OCI-LY1 (cell line): ENCODE data around the gene PRKAB1.

Source experiments
- H2AFZ ChIP-seq: fragments of 200-600 bp; sonication (generic), shearing (Covaris generic); 2 replicates; pipeline ENCODE4 v1.6.0; 2014; ENCODE audit warnings: antibody characterized with exemption, mild to moderate bottlenecking, low read length
- H3F3A ChIP-seq: fragments of 200-600 bp; sonication (generic), shearing (Covaris generic); 2 replicates; pipeline ENCODE4 v1.6.0; 2014; ENCODE audit warnings: mild to moderate bottlenecking, antibody characterized with exemption, low read length, moderate library complexity; ENCODE audit not compliant: insufficient read depth
- H3K27ac ChIP-seq: fragments of 200-600 bp; sonication (generic); 2 replicates; pipeline ENCODE4 v1.5.1; 2014; ENCODE audit warnings: low read length, mixed run types, mild to moderate bottlenecking, low read depth; ENCODE audit not compliant: poor library complexity, severe bottlenecking
- H3K27me3 ChIP-seq: fragments of 200-600 bp; sonication (generic); 2 replicates; pipeline ENCODE4 v1.6.0; 2014; ENCODE audit warnings: antibody characterized with exemption, mild to moderate bottlenecking, low read length, moderate library complexity; ENCODE audit not compliant: insufficient read depth
- H3K36me3 ChIP-seq: fragments of 200-600 bp; sonication (generic); 2 replicates; pipeline ENCODE4 v1.6.1; 2014; ENCODE audit warnings: mild to moderate bottlenecking, antibody characterized with exemption, low read length, moderate library complexity, mixed read lengths; ENCODE audit not compliant: insufficient read depth
- H3K4me1 ChIP-seq: fragments of 200-600 bp; sonication (generic); 2 replicates; pipeline ENCODE4 v1.5.1; 2014; ENCODE audit warnings: mild to moderate bottlenecking, low read length, moderate library complexity; ENCODE audit not compliant: insufficient read depth, severe bottlenecking
- H3K4me2 ChIP-seq: fragments of 200-600 bp; sonication (generic), shearing (Covaris generic); 2 replicates; pipeline ENCODE4 v1.6.1; 2014; ENCODE audit warnings: low read length
- H3K4me3 ChIP-seq: fragments of 200-600 bp; sonication (generic); 2 replicates; pipeline ENCODE4 v1.5.1; 2014; ENCODE audit warnings: low read length, low read depth, mild to moderate bottlenecking, mixed read lengths; ENCODE audit not compliant: poor library complexity, severe bottlenecking
- H3K79me2 ChIP-seq: fragments of 200-600 bp; shearing (Covaris generic); 2 replicates; pipeline ENCODE4 v1.6.1; 2016; ENCODE audit warnings: mixed run types, low read length, mixed read lengths; ENCODE audit not compliant: insufficient read depth
- H3K9ac ChIP-seq: fragments of 200-600 bp; sonication (generic), shearing (Covaris generic); 2 replicates; pipeline ENCODE4 v1.6.1; 2014; ENCODE audit warnings: mild to moderate bottlenecking, low read length, mixed read lengths
- H3K9me2 ChIP-seq: fragments of 200-600 bp; sonication (generic), shearing (Covaris generic); 2 replicates; pipeline ENCODE4 v1.6.1; 2014; ENCODE audit warnings: low read depth, mild to moderate bottlenecking, low read length, mixed read lengths
- H3K9me3 ChIP-seq: fragments of 200-600 bp; shearing (Covaris generic); 2 replicates; pipeline ENCODE4 v1.6.1; 2014; ENCODE audit warnings: low read length, mixed read lengths
- H4K20me1 ChIP-seq: fragments of 200-600 bp; sonication (generic), shearing (Covaris generic); 2 replicates; pipeline ENCODE4 v1.6.0; 2016; ENCODE audit warnings: mild to moderate bottlenecking, low read length; ENCODE audit not compliant: insufficient read depth
- CTCF ChIP-seq: fragments of 200-600 bp; sonication (generic), shearing (Covaris generic); IDR thresholded peaks from 2 replicates; pipeline ENCODE4 v1.5.1; 2017; ENCODE audit warnings: mild to moderate bottlenecking, antibody characterized with exemption, low read length, moderate library complexity, mixed read lengths
- EZH2 ChIP-seq: fragments of 200-600 bp; sonication (generic), shearing (Covaris generic); IDR thresholded peaks from 2 replicates; pipeline ENCODE4 v1.8.0; 2017; ENCODE audit warnings: borderline replicate concordance, mixed run types, mild to moderate bottlenecking, antibody characterized with exemption, low read length, moderate library complexity, mixed read lengths

Gene PRKAB1

DNA sequence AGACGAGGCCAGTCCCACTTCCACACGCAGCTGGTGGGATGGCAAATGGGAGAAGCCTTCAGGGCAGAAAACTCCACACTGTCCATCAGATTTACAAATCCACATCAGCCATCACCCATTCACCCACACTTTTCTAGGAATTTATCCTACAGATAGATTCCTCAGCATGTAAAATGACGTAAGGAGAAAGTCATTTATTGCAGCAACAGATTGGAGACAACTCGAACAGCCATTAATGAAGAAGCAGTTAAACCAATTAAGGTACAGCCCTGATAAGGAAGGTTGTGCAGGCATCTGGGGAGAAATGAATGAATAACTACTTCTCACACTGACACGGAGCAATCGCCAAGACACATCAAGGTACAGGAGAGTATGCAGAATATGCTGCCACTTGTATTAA, 26.2 kb downstream of the PRKAB1 start:
- TF ChIP-seq CTCF (no peak), EZH2 (no peak)
- H3K4me2 ChIP-seq, result no peak overlapping the region
- H3K79me2 ChIP-seq, result no peaks in the 10 kb centered on the region
- H3K9me2 ChIP-seq, result no peaks in the 10 kb centered on the region
- H3K36me3 ChIP-seq, result peaks cover 33% of the 10 kb centered on the region
- H3K4me1 ChIP-seq, result no peaks in the 10 kb centered on the region
- no peaks in the 10 kb centered on the region for H3F3A ChIP-seq
- no peak overlapping the region for H2AFZ ChIP-seq
- no peak overlapping the region for H3K27ac ChIP-seq
- H4K20me1 ChIP-seq, result no peaks in the 10 kb centered on the region
- no peaks in the 10 kb centered on the region for H3K9me3 ChIP-seq
- H3K9ac ChIP-seq, result no peak overlapping the region
- H3K27me3 ChIP-seq, result no peaks in the 10 kb centered on the region
- no peak overlapping the region for H3K4me3 ChIP-seq

DNA sequence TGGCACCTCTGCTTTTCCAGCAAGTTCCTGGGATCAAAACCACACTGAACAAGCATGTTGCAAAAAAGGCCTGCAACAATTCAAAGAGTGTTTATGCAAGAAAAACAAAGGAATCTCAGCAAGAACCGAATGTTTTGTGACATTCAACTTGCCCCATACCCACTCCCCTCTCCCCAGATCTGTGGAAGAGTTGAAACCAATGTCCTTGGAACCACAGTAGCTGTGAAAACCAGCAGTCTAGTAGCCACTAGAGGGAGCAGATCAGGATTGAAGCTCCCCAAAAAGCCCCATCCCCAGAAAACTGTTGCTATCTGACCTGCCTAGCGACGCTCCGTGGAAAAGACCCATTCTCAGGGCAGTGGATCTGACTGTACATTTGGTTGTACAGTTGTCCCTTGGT, 27.1 kb downstream of the PRKAB1 start:
- no peak overlapping the region for H3K4me2 ChIP-seq
- H3K9me3 ChIP-seq, result no peaks in the 10 kb centered on the region
- no peaks in the 10 kb centered on the region for H4K20me1 ChIP-seq
- H3K36me3 ChIP-seq, result peaks cover 34% of the 10 kb centered on the region
- no peak overlapping the region for H3K27ac ChIP-seq
- no peaks in the 10 kb centered on the region for H3K79me2 ChIP-seq
- no peaks in the 10 kb centered on the region for H3K9me2 ChIP-seq
- no peak overlapping the region for H2AFZ ChIP-seq
- no peaks in the 10 kb centered on the region for H3K27me3 ChIP-seq
- TF ChIP-seq CTCF, result peak; percentile 45; the same call in 1 of the 2 replicates
- no peak for TF ChIP-seq EZH2
- no peaks in the 10 kb centered on the region for H3K4me1 ChIP-seq
- no peaks in the 10 kb centered on the region for H3F3A ChIP-seq
- H3K9ac ChIP-seq, result no peak overlapping the region
- no peak overlapping the region for H3K4me3 ChIP-seq

DNA sequence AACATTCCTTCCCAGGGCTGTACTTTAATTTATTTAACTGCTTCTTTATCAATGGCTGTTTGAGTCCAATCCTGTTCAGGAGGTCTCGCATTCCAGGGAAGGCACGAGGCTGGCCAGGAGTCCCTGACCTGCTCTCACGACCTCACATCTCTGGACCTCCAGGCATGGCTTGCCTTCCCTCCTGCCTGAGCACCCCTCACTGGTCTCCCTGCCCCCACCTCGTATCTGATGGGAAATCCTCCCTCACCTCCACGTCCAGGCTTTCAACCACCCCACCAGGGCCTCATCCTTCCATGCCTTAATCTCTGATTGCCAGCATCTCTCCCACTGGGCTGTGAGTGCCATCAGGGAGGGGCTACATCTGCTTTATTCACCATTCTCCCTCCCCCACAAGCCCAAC, 29.0 kb downstream of the PRKAB1 start:
- Histone ChIP-seq H3K9me2 (no peaks in the 10 kb centered on the region), H3K27ac (no peak overlapping the region), H3K4me1 (no peaks in the 10 kb centered on the region), H3K9me3 (no peaks in the 10 kb centered on the region), H3F3A (no peaks in the 10 kb centered on the region), H4K20me1 (no peaks in the 10 kb centered on the region), H3K9ac (no peak overlapping the region), H2AFZ (no peak overlapping the region), H3K27me3 (no peaks in the 10 kb centered on the region), H3K36me3 (peaks cover 38% of the 10 kb centered on the region), H3K4me3 (no peak overlapping the region), H3K4me2 (no peak overlapping the region), H3K79me2 (no peaks in the 10 kb centered on the region)
- TF ChIP-seq EZH2, result no peak
- TF ChIP-seq CTCF, result no peak
